NT2/D1 (cell line): ENCODE results near the gene KRTDAP.

Experiments
- DNase-seq: peaks from one replicate; pipeline ENCODE4 v3.0.0-alpha.2; 2011; ENCODE audit warnings: low read depth, low spot score
- H3K27me3 ChIP-seq: 2 replicates; pipeline ENCODE4 v1.6.0; 2011; ENCODE audit warnings: mild to moderate bottlenecking; ENCODE audit not compliant: insufficient read length, insufficient read depth
- H3K36me3 ChIP-seq: 2 replicates; pipeline ENCODE4 v1.6.1; 2011; ENCODE audit warnings: mild to moderate bottlenecking, low read length, mixed read lengths; ENCODE audit not compliant: insufficient read depth, insufficient read length
- H3K4me1 ChIP-seq: 2 replicates; pipeline ENCODE4 v1.5.1; 2011; ENCODE audit not compliant: insufficient read depth, insufficient read length
- H3K4me3 ChIP-seq: 2 replicates; pipeline ENCODE4 v1.5.1; 2011; ENCODE audit warnings: low read depth; ENCODE audit not compliant: insufficient read length
- H3K9ac ChIP-seq: 2 replicates; pipeline ENCODE4 v1.6.0; 2011; ENCODE audit warnings: low read depth; ENCODE audit not compliant: insufficient read length
- H3K9me3 ChIP-seq: 2 replicates; pipeline ENCODE4 v1.5.1; 2011; ENCODE audit warnings: mild to moderate bottlenecking, low read length; ENCODE audit not compliant: insufficient read depth
- SUZ12 ChIP-seq: IDR thresholded peaks from 2 replicates; pipeline ENCODE4 v1.6.1; 2011; ENCODE audit not compliant: insufficient read length, insufficient read depth; ENCODE audit errors: extremely low read depth
- YY1 ChIP-seq: IDR thresholded peaks from 2 replicates; pipeline ENCODE4 v1.6.1; 2011; ENCODE audit not compliant: insufficient read length, insufficient read depth
- ZNF274 ChIP-seq: IDR thresholded peaks from 2 replicates; pipeline ENCODE4 v1.6.1; 2011; ENCODE audit warnings: mild to moderate bottlenecking, low read depth, low read length

KRTDAP gene

DNA sequence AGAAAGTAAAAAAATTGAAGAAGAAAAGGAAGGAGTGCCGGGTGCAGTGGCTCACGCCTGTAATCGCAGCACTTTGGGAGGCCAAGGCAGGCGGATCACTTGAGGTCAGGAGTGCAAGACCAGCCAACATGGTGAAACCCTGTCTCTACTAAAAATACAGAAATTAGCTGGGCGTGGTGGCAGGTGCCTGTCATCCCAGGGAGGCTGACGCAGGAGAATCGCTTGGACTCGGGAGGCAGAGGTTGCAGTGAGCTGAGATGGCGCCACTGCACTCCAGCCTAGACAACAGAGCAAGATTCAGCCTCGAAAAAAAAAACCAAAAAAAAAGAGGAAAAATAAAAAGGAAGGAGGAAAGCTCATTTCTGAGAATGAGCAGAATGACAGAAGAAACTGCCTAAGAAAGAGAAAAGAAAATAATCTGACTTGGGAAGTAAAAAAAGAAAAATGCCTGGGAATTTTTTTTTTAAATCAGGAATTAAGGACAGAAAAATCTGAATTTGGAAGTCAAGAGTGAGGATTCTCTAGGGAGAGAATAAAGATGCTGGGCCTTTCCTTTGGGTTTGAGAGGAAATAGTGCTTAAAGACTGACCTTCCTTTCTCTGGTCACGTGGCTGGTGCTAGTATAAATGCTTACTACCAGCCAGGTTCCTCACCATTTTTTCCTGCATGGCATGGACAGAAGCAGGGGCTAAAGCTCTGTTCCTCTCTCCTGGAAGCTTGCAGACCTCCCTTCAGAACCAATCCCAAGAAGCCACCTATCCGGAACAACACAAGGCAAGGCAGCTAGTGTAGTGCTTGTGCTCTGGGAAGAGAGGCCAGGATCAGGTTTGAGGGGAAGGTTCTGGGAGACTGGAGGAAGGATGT lies 42.4 kb downstream of the KRTDAP start, which contains the start of gene FFAR2:
FFAR2 (plus strand) TSS at position 652 of the 864 bp plus-strand sequence. CDS start 1,458 bp downstream, outside the sequence.
- Histone ChIP-seq H3K9me3 (no peaks in the 10 kb centered on the region), H3K27me3 (no peaks in the 10 kb centered on the region), H3K36me3 (no peaks in the 10 kb centered on the region), H3K4me3 (no peak within 1 kb of the TSS), H3K9ac (no peak within 1 kb of the TSS), H3K4me1 (peaks cover 3% of the 10 kb centered on the region)
- TF ChIP-seq ZNF274, result no peak
- TF ChIP-seq SUZ12, result no peak
- TF ChIP-seq YY1, result no peak
- no peak for DNase-seq

DNA sequence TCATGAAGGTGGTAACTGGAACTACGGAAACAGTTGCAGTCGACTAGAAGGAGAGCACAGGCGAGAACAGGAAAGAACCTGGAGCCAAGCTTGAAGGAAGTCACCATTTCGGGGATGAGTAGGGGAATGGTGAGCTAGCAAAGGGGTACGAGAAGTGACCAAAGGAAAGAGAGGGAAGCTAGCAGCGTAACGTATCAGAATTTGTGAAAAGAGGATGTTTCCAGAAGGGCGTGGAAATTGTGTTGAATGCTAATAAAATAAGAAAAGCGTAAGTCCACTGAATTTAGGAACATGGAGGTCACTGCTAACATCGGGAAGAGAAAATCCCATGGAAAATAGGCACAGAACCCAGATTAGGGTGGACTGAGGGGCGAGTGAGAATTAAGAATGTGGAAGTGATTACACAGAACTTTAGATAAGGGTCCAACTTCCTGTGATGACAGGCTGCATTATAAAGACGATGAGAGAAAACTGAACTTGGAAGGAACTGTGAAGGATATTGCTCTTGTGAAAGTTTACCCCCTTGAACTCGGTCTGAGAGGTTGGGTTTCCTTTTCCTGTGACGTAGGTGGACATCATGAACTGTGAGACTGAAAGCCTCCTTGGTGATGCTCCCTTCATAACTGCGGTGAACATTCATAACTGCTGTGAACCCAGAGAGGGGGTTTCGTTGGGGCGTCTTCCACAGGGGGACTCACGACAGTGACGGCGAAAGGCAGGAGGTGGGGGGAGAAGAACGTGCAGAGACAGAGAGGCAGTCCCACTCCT lies 44.3 kb downstream of the KRTDAP start:
- no peaks in the 10 kb centered on the region for H3K9me3 ChIP-seq
- H3K27me3 ChIP-seq, result no peaks in the 10 kb centered on the region
- H3K9ac ChIP-seq, result no peak overlapping the region
- peaks cover 3% of the 10 kb centered on the region for H3K4me1 ChIP-seq
- no peaks in the 10 kb centered on the region for H3K36me3 ChIP-seq
- no peak overlapping the region for H3K4me3 ChIP-seq
- TF ChIP-seq YY1 (no peak), ZNF274 (no peak), SUZ12 (no peak)
- DNase-seq, result no peak

DNA sequence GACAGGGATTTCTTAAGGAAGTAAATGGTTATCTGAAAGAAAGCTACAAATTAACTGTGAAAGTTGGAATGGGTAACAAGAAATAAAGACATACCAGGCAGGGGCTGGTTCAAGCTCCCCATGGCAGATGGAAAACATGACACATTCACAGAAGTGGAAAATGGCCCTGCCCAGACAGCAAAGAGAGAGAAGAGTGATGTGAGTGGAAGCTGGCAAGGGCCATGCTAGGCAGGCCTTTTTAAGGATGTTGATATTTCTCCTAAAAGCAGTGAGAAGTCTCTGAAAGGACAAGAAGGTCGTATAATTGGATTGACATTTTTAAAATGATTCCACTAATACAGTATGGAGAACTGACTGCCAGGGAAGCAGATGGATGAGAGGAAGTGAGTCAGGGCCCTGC lies 45.5 kb downstream of the KRTDAP start:
- DNase-seq, result no peak
- H3K9me3 ChIP-seq, result no peaks in the 10 kb centered on the region
- no peaks in the 10 kb centered on the region for H3K36me3 ChIP-seq
- no peak overlapping the region for H3K4me3 ChIP-seq
- no peaks in the 10 kb centered on the region for H3K27me3 ChIP-seq
- H3K4me1 ChIP-seq, result peaks cover 1% of the 10 kb centered on the region
- no peak for TF ChIP-seq YY1
- no peak for TF ChIP-seq ZNF274
- TF ChIP-seq SUZ12, result no peak
- no peak overlapping the region for H3K9ac ChIP-seq

DNA sequence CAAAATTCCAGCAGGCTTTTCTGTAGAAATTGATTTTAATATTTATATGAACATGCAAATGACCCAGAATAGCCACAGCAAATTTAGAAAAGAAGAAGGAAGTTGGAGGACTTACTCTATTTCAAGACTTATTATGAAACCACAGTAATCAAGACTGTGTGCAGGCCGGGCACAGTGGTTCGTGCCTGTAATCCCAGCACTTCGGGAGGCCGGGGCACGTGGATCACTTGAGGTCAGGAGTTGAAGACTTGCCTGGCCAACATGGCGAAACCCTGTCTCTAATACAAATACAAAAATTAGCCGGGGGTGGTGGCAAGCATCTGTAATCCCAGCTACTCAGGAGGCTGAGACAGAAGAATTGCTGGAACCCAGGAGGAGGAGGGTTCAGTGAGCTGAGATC lies 48.2 kb downstream of the KRTDAP start:
- Histone ChIP-seq H3K36me3 (no peaks in the 10 kb centered on the region), H3K9me3 (no peaks in the 10 kb centered on the region), H3K4me3 (no peak overlapping the region), H3K9ac (no peak overlapping the region), H3K4me1 (no peaks in the 10 kb centered on the region), H3K27me3 (no peaks in the 10 kb centered on the region)
- no peak for DNase-seq
- TF ChIP-seq YY1, result no peak
- TF ChIP-seq SUZ12, result no peak
- TF ChIP-seq ZNF274, result no peak

DNA sequence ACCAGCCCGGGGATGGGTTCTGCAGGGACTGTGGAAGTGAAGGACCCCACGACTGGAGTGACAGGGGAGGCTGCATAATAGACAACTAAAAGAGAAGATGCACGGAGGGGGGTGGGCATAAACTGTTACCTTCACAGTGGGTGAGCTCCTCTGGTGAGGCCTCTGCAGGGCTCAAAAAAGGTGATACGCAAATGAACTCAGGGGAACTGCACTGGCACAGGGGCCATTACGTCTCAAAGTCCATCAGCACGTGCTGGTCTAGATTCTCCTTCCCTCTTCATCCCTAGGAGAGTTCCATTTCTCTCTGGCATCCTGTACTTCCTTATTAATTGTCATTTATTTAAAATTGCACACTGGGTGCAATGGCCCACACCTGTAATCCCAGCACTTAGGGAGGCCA lies 50.3 kb downstream of the KRTDAP start:
- no peaks in the 10 kb centered on the region for H3K9me3 ChIP-seq
- H3K9ac ChIP-seq, result no peak overlapping the region
- H3K4me3 ChIP-seq, result no peak overlapping the region
- H3K36me3 ChIP-seq, result no peaks in the 10 kb centered on the region
- DNase-seq, result no peak
- no peaks in the 10 kb centered on the region for H3K4me1 ChIP-seq
- no peak for TF ChIP-seq YY1
- TF ChIP-seq SUZ12, result no peak
- TF ChIP-seq ZNF274, result no peak
- no peaks in the 10 kb centered on the region for H3K27me3 ChIP-seq

DNA sequence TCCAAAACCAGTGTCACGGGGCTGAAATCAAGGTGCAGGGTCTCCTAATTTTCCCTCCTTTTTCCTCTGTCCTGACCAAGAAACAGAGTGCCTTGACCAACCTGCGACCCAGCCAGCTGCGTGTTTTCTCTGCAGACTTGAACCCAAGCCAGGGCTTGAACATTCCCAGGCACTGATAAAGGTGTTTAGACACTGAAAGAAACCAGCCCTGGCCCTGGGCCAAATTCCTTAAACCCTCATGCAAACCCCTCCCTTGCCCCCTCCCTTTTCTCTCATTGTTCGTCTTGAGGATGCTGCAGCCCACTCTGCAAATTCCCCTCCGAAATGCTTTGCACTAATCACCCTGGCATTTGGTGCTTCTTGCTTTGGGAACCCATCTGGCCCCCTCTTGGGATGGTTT lies 51.7 kb downstream of the KRTDAP start:
- DNase-seq, result peak; percentile 46
- Histone ChIP-seq H3K4me3 (no peak overlapping the region), H3K9me3 (no peaks in the 10 kb centered on the region), H3K36me3 (no peaks in the 10 kb centered on the region), H3K9ac (no peak overlapping the region), H3K27me3 (no peaks in the 10 kb centered on the region), H3K4me1 (no peaks in the 10 kb centered on the region)
- TF ChIP-seq ZNF274, result no peak
- no peak for TF ChIP-seq YY1
- TF ChIP-seq SUZ12, result no peak

DNA sequence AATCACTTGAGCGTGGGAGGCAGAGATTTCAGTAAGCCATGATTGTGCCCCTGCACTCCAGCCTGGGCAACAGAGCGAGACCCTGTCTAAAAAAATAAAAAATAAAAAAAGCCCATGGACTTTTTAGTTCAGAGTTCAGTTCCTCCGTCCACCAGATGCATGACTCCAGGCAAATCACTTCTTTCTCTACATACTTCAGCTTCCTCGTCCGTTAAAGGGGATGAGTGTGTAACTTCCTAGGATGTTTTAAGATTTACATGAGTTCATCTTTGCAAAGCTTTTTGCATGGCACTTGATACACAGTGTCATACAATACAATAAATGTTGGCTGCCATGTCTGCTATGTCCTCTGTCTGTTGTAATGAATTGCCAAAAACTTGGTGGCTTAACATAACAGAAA lies 52.2 kb downstream of the KRTDAP start:
- no peaks in the 10 kb centered on the region for H3K36me3 ChIP-seq
- no peaks in the 10 kb centered on the region for H3K4me1 ChIP-seq
- H3K9me3 ChIP-seq, result no peaks in the 10 kb centered on the region
- H3K9ac ChIP-seq, result no peak overlapping the region
- no peak for TF ChIP-seq SUZ12
- TF ChIP-seq YY1, result no peak
- no peak for TF ChIP-seq ZNF274
- no peak overlapping the region for H3K4me3 ChIP-seq
- no peaks in the 10 kb centered on the region for H3K27me3 ChIP-seq
- no peak for DNase-seq
